Measurements from ENCODE around the gene C19orf25. TPM values are rescaled to one million over a fixed set of nuclear protein-coding genes. Genes with fewer than 3 reads are reported as not detected.
A peak's percentile ranks its signal among the peaks of the same experiment; 100 is the strongest.

The C19orf25 gene
- total and polyA plus RNA-seq, 2 of the 13 experiments (the other 11 are each of a cell fraction or from before 2014, with no cell fraction given), result 14.2 to 32.4 TPM

DNA sequence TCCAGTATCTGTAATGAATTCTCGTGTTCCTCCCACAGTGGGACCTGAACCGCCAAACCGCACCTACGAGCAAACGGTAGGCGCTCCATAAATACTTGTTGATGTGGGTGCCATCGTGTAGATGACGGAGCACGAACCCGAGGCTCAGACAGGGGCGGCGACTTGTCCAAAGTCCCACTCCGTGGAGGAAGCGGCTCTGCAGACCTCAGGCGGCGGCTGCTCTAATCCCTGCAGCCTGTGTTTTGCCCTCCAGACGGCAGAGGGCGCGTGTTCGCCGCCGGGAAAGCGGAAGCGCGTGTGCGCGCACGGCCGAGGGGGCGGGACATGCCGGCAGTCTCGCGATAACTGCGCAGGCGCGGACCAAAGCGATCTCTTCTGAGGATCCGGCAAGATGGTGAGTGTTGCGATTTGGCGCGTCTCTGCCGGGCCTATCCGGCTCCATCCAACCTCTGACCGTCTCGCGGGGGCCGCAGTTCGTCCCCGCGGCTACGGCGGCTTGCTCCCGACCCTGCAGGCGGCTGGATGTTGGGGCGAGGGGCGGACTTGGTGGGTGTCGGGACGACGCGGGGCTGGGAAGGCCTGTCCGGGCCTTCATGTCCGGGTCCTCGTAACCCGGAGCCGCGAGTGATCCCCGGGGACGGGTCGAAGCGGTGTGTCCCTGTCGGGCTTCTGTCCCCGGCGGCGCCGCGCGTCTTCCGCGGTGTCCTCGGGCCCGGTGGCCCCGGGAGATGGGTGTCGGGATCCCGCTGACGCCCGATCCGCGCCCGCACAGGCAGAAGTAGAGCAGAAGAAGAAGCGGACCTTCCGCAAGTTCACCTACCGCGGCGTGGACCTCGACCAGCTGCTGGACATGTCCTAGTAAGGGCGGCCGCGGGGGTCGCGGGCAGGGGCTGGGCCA lies 40.7 kb downstream of the C19orf25 start, which contains the start of gene RPS15:
TSS of gene RPS15 (plus strand) at position 362 of the 898 bp plus-strand sequence. CDS start at position 392, 30 bp downstream.
- H3K4me2 ChIP-seq (ENCODE audit: low read depth, low read length), result peak within 1 kb of the TSS; percentile 99
- peaks cover 31% of the 10 kb centered on the region for H3K79me2 ChIP-seq (ENCODE audit: insufficient read depth, low read length)
- FAIRE-seq, result peak; percentile 71
- peaks cover 17 to 46% of the 10 kb centered on the region in 2 experiments for H3K36me3 ChIP-seq (replicated peaks in 1 of 2; ENCODE audit: control insufficient read depth in 1 of 2, insufficient read depth in 2 of 2, low read length in 2 of 2)
- in situ Hi-C loops (cut with HindIII; ENCODE audit: extremely low pct_ligation_motif_present, low pct_unique_long_range_greater_than_20kb), result no loop called here
- no peaks in the 10 kb centered on the region for H3K9me3 ChIP-seq (ENCODE audit: low read length)
- peak; percentile 91 for DNase-seq (ENCODE audit: low spot score)
- H4K20me1 ChIP-seq (ENCODE audit: insufficient read depth, low read length), result peaks cover 36% of the 10 kb centered on the region
- ChIA-PET POLR2A (interaction anchor here (0.7 to 2.3 kb wide), 4 partner anchors 14 to 169 kb away, joined by 3 to 10 read pairs (median 4); partner anchors contain the start of gene CIRBP), CTCF (ENCODE audit: low intra/inter-chr PET ratio, low total read pairs) (interaction anchor here (1.2 kb wide), 1 partner anchor 75 kb away, joined by 4 read pairs; the partner anchor contains the start of gene ADAMTSL5)
- H3K27me3 ChIP-seq (ENCODE audit: control insufficient read depth in 1 of 2, insufficient read depth in 2 of 2, low read length in 2 of 2), result no peaks in the 10 kb centered on the region
- peak within 1 kb of the TSS; percentile 82 for H3K27ac ChIP-seq (ENCODE audit: extremely low read length, insufficient read depth, low read length)
- intact Hi-C loops (cut with micrococcal nuclease; ENCODE audit: unreplicated experiment), result no loop called here
- peaks cover 30% of the 10 kb centered on the region for H3K4me1 ChIP-seq (ENCODE audit: insufficient read depth, low read length)
- no peak within 1 kb of the TSS for H2AFZ ChIP-seq (ENCODE audit: low read length)
- peak; percentile 86 for ATAC-seq
- peak within 1 kb of the TSS; percentile 99 for H3K9ac ChIP-seq (ENCODE audit: insufficient read depth, low read depth, low read length)
- BruUV-seq (replicated peaks), result TSS peak; percentile 79
- H3K4me3 ChIP-seq (replicated peaks in 1 of 3; ENCODE audit: insufficient read depth in 1 of 3, low read depth in 2 of 3, low read length in 3 of 3), result peak within 1 kb of the TSS; percentile 86 to 89 (median 87)
- WGBS (ENCODE audit: low lambda C conversion rate), result 3% methylated on average over 18 of the region's 100 CpGs
- 0 out of 2 replicates have a peak, but pooled peaks have one; percentile 74 for TF ChIP-seq ZNF589 (CRISPR knock-in tag; conservative IDR thresholded peaks at IDR 0.05)
- TF ChIP-seq MXI1 (IDR thresholded peaks at IDR 0.05; ENCODE audit: borderline replicate concordance, low read depth, low read length), result peak; percentile 97; the same call in 2 of the 3 replicates
- no peak for TF ChIP-seq TCF12 (IDR thresholded peaks at IDR 0.05)
- peak; percentile 87; the same call in 1 of the 2 replicates for TF ChIP-seq TCF12 (CRISPR knock-in tag; IDR thresholded peaks at IDR 0.05)
- TF ChIP-seq, protein P1, sequence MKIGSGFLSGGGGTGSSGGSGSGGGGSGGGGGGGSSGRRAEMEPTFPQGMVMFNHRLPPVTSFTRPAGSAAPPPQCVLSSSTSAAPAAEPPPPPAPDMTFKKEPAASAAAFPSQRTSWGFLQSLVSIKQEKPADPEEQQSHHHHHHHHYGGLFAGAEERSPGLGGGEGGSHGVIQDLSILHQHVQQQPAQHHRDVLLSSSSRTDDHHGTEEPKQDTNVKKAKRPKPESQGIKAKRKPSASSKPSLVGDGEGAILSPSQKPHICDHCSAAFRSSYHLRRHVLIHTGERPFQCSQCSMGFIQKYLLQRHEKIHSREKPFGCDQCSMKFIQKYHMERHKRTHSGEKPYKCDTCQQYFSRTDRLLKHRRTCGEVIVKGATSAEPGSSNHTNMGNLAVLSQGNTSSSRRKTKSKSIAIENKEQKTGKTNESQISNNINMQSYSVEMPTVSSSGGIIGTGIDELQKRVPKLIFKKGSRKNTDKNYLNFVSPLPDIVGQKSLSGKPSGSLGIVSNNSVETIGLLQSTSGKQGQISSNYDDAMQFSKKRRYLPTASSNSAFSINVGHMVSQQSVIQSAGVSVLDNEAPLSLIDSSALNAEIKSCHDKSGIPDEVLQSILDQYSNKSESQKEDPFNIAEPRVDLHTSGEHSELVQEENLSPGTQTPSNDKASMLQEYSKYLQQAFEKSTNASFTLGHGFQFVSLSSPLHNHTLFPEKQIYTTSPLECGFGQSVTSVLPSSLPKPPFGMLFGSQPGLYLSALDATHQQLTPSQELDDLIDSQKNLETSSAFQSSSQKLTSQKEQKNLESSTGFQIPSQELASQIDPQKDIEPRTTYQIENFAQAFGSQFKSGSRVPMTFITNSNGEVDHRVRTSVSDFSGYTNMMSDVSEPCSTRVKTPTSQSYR (CRISPR knock-in tag; IDR thresholded peaks at IDR 0.05; ENCODE audit: borderline replicate concordance), result peak; percentile 31; the same call in 1 of the 2 replicates
- TF ChIP-seq, protein P2, sequence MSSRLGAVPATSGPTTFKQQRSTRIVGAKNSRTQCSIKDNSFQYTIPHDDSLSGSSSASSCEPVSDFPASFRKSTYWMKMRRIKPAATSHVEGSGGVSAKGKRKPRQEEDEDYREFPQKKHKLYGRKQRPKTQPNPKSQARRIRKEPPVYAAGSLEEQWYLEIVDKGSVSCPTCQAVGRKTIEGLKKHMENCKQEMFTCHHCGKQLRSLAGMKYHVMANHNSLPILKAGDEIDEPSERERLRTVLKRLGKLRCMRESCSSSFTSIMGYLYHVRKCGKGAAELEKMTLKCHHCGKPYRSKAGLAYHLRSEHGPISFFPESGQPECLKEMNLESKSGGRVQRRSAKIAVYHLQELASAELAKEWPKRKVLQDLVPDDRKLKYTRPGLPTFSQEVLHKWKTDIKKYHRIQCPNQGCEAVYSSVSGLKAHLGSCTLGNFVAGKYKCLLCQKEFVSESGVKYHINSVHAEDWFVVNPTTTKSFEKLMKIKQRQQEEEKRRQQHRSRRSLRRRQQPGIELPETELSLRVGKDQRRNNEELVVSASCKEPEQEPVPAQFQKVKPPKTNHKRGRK (CRISPR knock-in tag; IDR thresholded peaks at IDR 0.05), result 0 out of 2 replicates have a peak, but pooled peaks have one; percentile 12
- TF ChIP-seq ATAD3A (CRISPR knock-in tag; IDR thresholded peaks at IDR 0.05), result peak; percentile 86; the same call in 1 of the 2 replicates
- no peak for TF ChIP-seq TCF7 (IDR thresholded peaks at IDR 0.05; ENCODE audit: low read depth)
- TF ChIP-seq ZNF124 (CRISPR knock-in tag; IDR thresholded peaks at IDR 0.05), result peak; percentile 83; the same call in 1 of the 2 replicates
- TF ChIP-seq CREB1 (IDR thresholded peaks at IDR 0.05), result peak; percentile 82
- peak; percentile 89 for TF ChIP-seq CREB1 (CRISPR knock-in tag; IDR thresholded peaks at IDR 0.05)
- TF ChIP-seq, protein P3, sequence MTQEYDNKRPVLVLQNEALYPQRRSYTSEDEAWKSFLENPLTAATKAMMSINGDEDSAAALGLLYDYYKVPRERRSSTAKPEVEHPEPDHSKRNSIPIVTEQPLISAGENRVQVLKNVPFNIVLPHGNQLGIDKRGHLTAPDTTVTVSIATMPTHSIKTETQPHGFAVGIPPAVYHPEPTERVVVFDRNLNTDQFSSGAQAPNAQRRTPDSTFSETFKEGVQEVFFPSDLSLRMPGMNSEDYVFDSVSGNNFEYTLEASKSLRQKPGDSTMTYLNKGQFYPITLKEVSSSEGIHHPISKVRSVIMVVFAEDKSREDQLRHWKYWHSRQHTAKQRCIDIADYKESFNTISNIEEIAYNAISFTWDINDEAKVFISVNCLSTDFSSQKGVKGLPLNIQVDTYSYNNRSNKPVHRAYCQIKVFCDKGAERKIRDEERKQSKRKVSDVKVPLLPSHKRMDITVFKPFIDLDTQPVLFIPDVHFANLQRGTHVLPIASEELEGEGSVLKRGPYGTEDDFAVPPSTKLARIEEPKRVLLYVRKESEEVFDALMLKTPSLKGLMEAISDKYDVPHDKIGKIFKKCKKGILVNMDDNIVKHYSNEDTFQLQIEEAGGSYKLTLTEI (CRISPR knock-in tag; conservative IDR thresholded peaks at IDR 0.05), result no peak
- TF ChIP-seq ZNF841 (CRISPR knock-in tag; IDR thresholded peaks at IDR 0.05; ENCODE audit: borderline replicate concordance), result peak; percentile 65; the same call in 1 of the 2 replicates
- TF ChIP-seq KLF12 (CRISPR knock-in tag; IDR thresholded peaks at IDR 0.05; ENCODE audit: borderline replicate concordance), result peak; percentile 93
- TF ChIP-seq, protein P4, sequence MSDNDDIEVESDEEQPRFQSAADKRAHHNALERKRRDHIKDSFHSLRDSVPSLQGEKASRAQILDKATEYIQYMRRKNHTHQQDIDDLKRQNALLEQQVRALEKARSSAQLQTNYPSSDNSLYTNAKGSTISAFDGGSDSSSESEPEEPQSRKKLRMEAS (IDR thresholded peaks at IDR 0.05), result peak; percentile 95
